Measurements from ENCODE around the gene SOCS1. TPM values are rescaled to one million over a fixed set of nuclear protein-coding genes. Genes with fewer than 3 reads are reported as not detected.

SOCS1 gene
- total RNA-seq, 1 donor from 2014 or later = 1.6 TPM

DNA sequence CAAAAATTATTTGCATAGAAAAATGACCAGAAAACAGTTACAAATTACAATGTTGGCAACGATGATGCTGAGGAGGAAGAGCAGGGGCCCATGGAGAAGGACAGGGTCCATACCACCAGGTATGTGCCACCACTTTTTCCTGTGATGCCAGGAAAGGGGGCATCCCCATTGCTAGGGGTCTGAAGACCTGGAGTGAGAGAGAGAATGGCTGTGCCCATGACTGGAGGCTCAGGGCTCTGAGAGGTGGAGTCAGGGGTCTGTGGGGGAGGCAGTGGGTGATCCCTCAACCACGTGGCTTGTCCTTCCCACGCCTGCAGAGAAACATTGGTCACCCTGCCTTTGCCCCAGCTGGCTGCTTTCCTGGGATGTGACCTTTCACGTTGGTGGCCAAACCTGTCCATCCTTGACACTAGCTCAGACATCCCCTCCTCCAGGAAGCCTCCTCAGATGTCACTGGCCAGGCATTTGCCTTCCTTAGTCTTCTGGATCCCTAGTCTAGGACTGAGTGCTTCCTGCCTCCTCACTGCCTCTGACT lies 51.4 kb downstream of the SOCS1 start:
- H3K9me3 ChIP-seq (ENCODE audit: low read depth) = no peaks in the 10 kb centered on the region
- no peak overlapping the region for H2AFZ ChIP-seq (replicated peaks)
- TF ChIP-seq EZH2 (IDR thresholded peaks at IDR 0.05) (no peak), EZH2phosphoT487 (IDR thresholded peaks at IDR 0.05) (no peak)
- TF ChIP-seq, protein P1, sequence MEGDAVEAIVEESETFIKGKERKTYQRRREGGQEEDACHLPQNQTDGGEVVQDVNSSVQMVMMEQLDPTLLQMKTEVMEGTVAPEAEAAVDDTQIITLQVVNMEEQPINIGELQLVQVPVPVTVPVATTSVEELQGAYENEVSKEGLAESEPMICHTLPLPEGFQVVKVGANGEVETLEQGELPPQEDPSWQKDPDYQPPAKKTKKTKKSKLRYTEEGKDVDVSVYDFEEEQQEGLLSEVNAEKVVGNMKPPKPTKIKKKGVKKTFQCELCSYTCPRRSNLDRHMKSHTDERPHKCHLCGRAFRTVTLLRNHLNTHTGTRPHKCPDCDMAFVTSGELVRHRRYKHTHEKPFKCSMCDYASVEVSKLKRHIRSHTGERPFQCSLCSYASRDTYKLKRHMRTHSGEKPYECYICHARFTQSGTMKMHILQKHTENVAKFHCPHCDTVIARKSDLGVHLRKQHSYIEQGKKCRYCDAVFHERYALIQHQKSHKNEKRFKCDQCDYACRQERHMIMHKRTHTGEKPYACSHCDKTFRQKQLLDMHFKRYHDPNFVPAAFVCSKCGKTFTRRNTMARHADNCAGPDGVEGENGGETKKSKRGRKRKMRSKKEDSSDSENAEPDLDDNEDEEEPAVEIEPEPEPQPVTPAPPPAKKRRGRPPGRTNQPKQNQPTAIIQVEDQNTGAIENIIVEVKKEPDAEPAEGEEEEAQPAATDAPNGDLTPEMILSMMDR (IDR thresholded peaks at IDR 0.05) = no peak
- H3K4me2 ChIP-seq = no peak overlapping the region
- Mint-ChIP-seq H3K4me3 (no peak overlapping the region), H3K27ac (no peak overlapping the region), H3K36me3 (no peaks in the 10 kb centered on the region), H3K4me1 (peaks cover 24% of the 10 kb centered on the region), H3K27me3 (ENCODE audit: insufficient read depth, low read depth) (peaks cover 17% of the 10 kb centered on the region), H3K9me3 (no peaks in the 10 kb centered on the region)
- H3K27ac ChIP-seq = no peak overlapping the region
- no peaks in the 10 kb centered on the region for H3F3A ChIP-seq (ENCODE audit: low read depth)
- H3K36me3 ChIP-seq = no peaks in the 10 kb centered on the region
- no peak for DNase-seq (ENCODE audit: low spot score)
- peaks cover 26% of the 10 kb centered on the region for H3K4me1 ChIP-seq
- H3K27me3 ChIP-seq = no peaks in the 10 kb centered on the region
- H4K20me1 ChIP-seq (ENCODE audit: low read depth) = no peaks in the 10 kb centered on the region
- H3K9ac ChIP-seq = no peak overlapping the region
- H3K79me2 ChIP-seq (ENCODE audit: low read depth) = no peaks in the 10 kb centered on the region
- no peak overlapping the region for H3K4me3 ChIP-seq

Small RNA genes lying within 50 kb of the gene (small RNA-seq; reads per million reads assigned to genes)
- gene RF00554 = not detected

Other genes with a start within 250 kb of the SOCS1 start
- gene TNP2, start 13.1 kb upstream of the SOCS1 start, total RNA-seq (ENCODE audit: low replicate concordance) = not detected in 2 replicates
- gene PRM3, start 17.4 kb upstream of the SOCS1 start, total RNA-seq (ENCODE audit: low replicate concordance) = not detected in 2 replicates
- not detected in 2 replicates for gene PRM2, start 20.3 kb upstream of the SOCS1 start, total RNA-seq (ENCODE audit: low replicate concordance)
- gene PRM1, start 25.1 kb upstream of the SOCS1 start, total RNA-seq (ENCODE audit: low replicate concordance) = not detected in 2 replicates
- gene RMI2, start 89.3 kb upstream of the SOCS1 start, total RNA-seq (ENCODE audit: low replicate concordance) = 56.1 and 68.6 TPM in 2 replicates

Data from neural progenitor cell (in vitro differentiated cells).